SK-N-SH (cell line): ENCODE data around the gene UBL7. TPM values are rescaled to one million over a fixed set of nuclear protein-coding genes. Genes with fewer than 3 reads are reported as not detected.

Experiments used
- CTCF ChIA-PET: fragments of 300-600, 350-600 bp; formaldehyde crosslinking; extraction: SDS; loops from one replicate; lab custom pipeline; 2021; lab: Yijun Ruan, JAX
- POLR2A ChIA-PET: fragments of 350-600 bp; sonication (Branson Sonifier 250); formaldehyde crosslinking; extraction: SDS; loops from one replicate; lab custom pipeline; 2020; ENCODE audit warnings: antibody characterized with exemption, inconsistent platforms; lab: Yijun Ruan, JAX
- DNase-seq: peaks from one replicate; pipeline ENCODE4 v3.0.0; 2012
- H2AFZ ChIP-seq: fragments of 200-600 bp; sonication (generic); 2 replicates; pipeline ENCODE4 v1.8.1; 2016; ENCODE audit warnings: antibody characterized with exemption, mild to moderate bottlenecking, low read depth
- H3F3A ChIP-seq: fragments of 200-600 bp; sonication (generic); replicated peaks from 2 replicates; pipeline ENCODE3; 2016; ENCODE audit warnings: antibody characterized with exemption, mild to moderate bottlenecking; ENCODE audit not compliant: insufficient read depth
- H3K27ac ChIP-seq, 2 experiments: fragments of 200-500 bp in 1 of 2; fragments of 200-600 bp in 1 of 2; sonication (Bioruptor generic) in 1 of 2; sonication (generic), shearing (Covaris generic) in 1 of 2; 2 replicates each; pipeline versions ENCODE4 v1.5.1 to v1.6.1; 2014 to 2016; ENCODE audit warnings: low read depth in 2 of 2, inconsistent platforms in 1 of 2, low read length in 1 of 2, mild to moderate bottlenecking in 1 of 2, mixed read lengths in 1 of 2
- H3K27me3 ChIP-seq: fragments of 200-600 bp; sonication (generic), shearing (Covaris generic); 2 replicates; pipeline ENCODE4 v1.6.1; 2016; ENCODE audit warnings: mixed run types; ENCODE audit not compliant: insufficient read depth
- H3K36me3 ChIP-seq, 2 experiments: fragments of 200-500 bp in 1 of 2; fragments of 200-600 bp in 1 of 2; sonication (Bioruptor generic) in 1 of 2; sonication (generic) in 1 of 2; replicated peaks in 1 of 2; 2 replicates each; pipeline versions ENCODE3 to v1.5.1; 2014 to 2016; ENCODE audit warnings: low read length in 1 of 2, mild to moderate bottlenecking in 1 of 2; ENCODE audit not compliant: insufficient read depth in 2 of 2, control insufficient read depth in 1 of 2
- H3K4me1 ChIP-seq, 2 experiments: fragments of 200-500 bp in 1 of 2; fragments of 200-600 bp in 1 of 2; sonication (Bioruptor generic) in 1 of 2; sonication (generic), shearing (Covaris generic) in 1 of 2; 2 replicates each; pipeline versions ENCODE4 v1.5.1 to v1.6.1; 2014 to 2016; ENCODE audit warnings: low read depth in 1 of 2, low read length in 1 of 2, mixed run types in 1 of 2; ENCODE audit not compliant: insufficient read depth in 2 of 2, control insufficient read depth in 1 of 2
- H3K4me2 ChIP-seq: fragments of 200-600 bp; sonication (generic), shearing (Covaris generic); 2 replicates; pipeline ENCODE4 v1.6.1; 2017; ENCODE audit warnings: mixed run types
- H3K4me3 ChIP-seq, 2 experiments: fragments of 200-500 bp in 1 of 2; fragments of 200-600 bp in 1 of 2; sonication (Bioruptor generic) in 1 of 2; sonication (generic), shearing (Covaris generic) in 1 of 2; 2 replicates each; pipeline versions ENCODE4 v1.5.1 to v1.8.1; 2014 to 2016; ENCODE audit warnings: low read depth in 2 of 2, inconsistent platforms in 1 of 2, low read length in 1 of 2, mild to moderate bottlenecking in 1 of 2, mixed read lengths in 1 of 2, moderate library complexity in 1 of 2
- H3K79me2 ChIP-seq: fragments of 200-600 bp; sonication (generic); 2 replicates; pipeline ENCODE4 v1.8.1; 2017; ENCODE audit warnings: mild to moderate bottlenecking; ENCODE audit not compliant: insufficient read depth
- H3K9ac ChIP-seq: fragments of 200-600 bp; sonication (generic); 2 replicates; pipeline ENCODE4 v1.6.1; 2017; ENCODE audit warnings: mixed run types
- H3K9me2 ChIP-seq: fragments of 200-600 bp; sonication (generic); 2 replicates; pipeline ENCODE4 v1.6.1; 2017; ENCODE audit warnings: mixed run types
- H3K9me3 ChIP-seq: fragments of 200-600 bp; sonication (generic); 2 replicates; pipeline ENCODE4 v1.6.1; 2017; ENCODE audit warnings: mixed run types, mild to moderate bottlenecking, moderate library complexity
- H4K20me1 ChIP-seq: fragments of 200-600 bp; sonication (generic); 2 replicates; pipeline ENCODE4 v1.6.1; 2017; ENCODE audit warnings: mild to moderate bottlenecking, mixed run types; ENCODE audit not compliant: insufficient read depth
- CHD2 ChIP-seq: fragments of 150-350 bp; IDR thresholded peaks from 2 replicates; pipeline ENCODE4 v1.6.1; 2018; ENCODE audit warnings: low read length; ENCODE audit not compliant: partially characterized antibody
- CTCF ChIP-seq: fragments of 200-600 bp; sonication (generic); IDR thresholded peaks from 2 replicates; pipeline ENCODE4 v1.6.1; 2017; ENCODE audit warnings: antibody characterized with exemption, mild to moderate bottlenecking, moderate library complexity
- ELF1 ChIP-seq: IDR thresholded peaks from 2 replicates; pipeline ENCODE4 v1.4.0; 2012
- EP300 ChIP-seq, 2 experiments: IDR thresholded peaks; 2 replicates each; pipeline versions ENCODE4 v1.4.0 to v1.6.1; 2012; ENCODE audit warnings: borderline replicate concordance in 1 of 2, low read depth in 1 of 2, low read length in 1 of 2
- FOSL2 ChIP-seq: IDR thresholded peaks from 2 replicates; pipeline ENCODE4 v1.4.0; 2012; ENCODE audit warnings: low read depth, mild to moderate bottlenecking, moderate library complexity, borderline replicate concordance
- FOXJ3 ChIP-seq: sonication (generic); formaldehyde crosslinking; IDR thresholded peaks from 2 replicates; pipeline ENCODE4 v1.5.1; 2020; ENCODE audit warnings: mild to moderate bottlenecking, missing genetic modification reagents
- FOXM1 ChIP-seq: IDR thresholded peaks from 2 replicates; pipeline ENCODE4 v1.4.0; 2012; ENCODE audit warnings: low read depth, mild to moderate bottlenecking
- GATA2 ChIP-seq: sonication (generic); formaldehyde crosslinking; IDR thresholded peaks from 2 replicates; pipeline ENCODE4 v1.5.0; 2020; ENCODE audit warnings: mild to moderate bottlenecking, missing genetic modification reagents
- IRF3 ChIP-seq: fragments of 150-350 bp; IDR thresholded peaks from 2 replicates; pipeline ENCODE4 v1.6.1; 2016; ENCODE audit warnings: mild to moderate bottlenecking, low read depth, low read length
- JUND ChIP-seq: IDR thresholded peaks from 2 replicates; pipeline ENCODE4 v1.4.0; 2012
- NRF1 ChIP-seq: IDR thresholded peaks from 2 replicates; pipeline ENCODE4 v1.6.1; 2012; ENCODE audit warnings: low read depth, mild to moderate bottlenecking, low read length
- POLR2AphosphoS5 ChIP-seq: IDR thresholded peaks from 2 replicates; pipeline ENCODE4 v1.6.1; 2012; ENCODE audit warnings: low read depth, low read length
- RAD21 ChIP-seq: IDR thresholded peaks from 2 replicates; pipeline ENCODE4 v1.6.1; 2012; ENCODE audit warnings: mild to moderate bottlenecking, low read length
- RCOR1 ChIP-seq: fragments of 150-350 bp; IDR thresholded peaks from 2 replicates; pipeline ENCODE4 v1.6.1; 2017; ENCODE audit warnings: antibody characterized with exemption, low read length
- RFX5 ChIP-seq: IDR thresholded peaks from 2 replicates; pipeline ENCODE4 v1.6.1; 2012; ENCODE audit warnings: mild to moderate bottlenecking, improper control_type of control experiment, low read length
- TAF1 ChIP-seq: IDR thresholded peaks from 2 replicates; pipeline ENCODE4 v1.6.1; 2012; ENCODE audit warnings: low read depth, mild to moderate bottlenecking, low read length, moderate library complexity, borderline replicate concordance
- TCF12 ChIP-seq: IDR thresholded peaks from 2 replicates; pipeline ENCODE4 v1.4.0; 2012
- TEAD4 ChIP-seq: IDR thresholded peaks from 2 replicates; pipeline ENCODE4 v1.4.0; 2012; ENCODE audit warnings: mild to moderate bottlenecking, borderline replicate concordance; ENCODE audit not compliant: insufficient read depth
- USF1 ChIP-seq: IDR thresholded peaks from 2 replicates; pipeline ENCODE4 v1.4.0; 2012; ENCODE audit warnings: low read depth, borderline replicate concordance
- ZBTB33 ChIP-seq: IDR thresholded peaks from 2 replicates; pipeline ENCODE4 v1.4.0; 2012; ENCODE audit warnings: low read depth, borderline replicate concordance
- WGBS: methylation state at CpG from one replicate; pipeline ENCODE4 v1.1.6; 2017; ENCODE audit warnings: low lambda C conversion rate; 5-methylcytosine and 5-hydroxymethylcytosine counted together
- polyA plus RNA-seq, 3 experiments: library from polyadenylated mRNA; depleted of rRNA; stranded (reverse); fragments of >200 nt; gene quantifications; 2 replicates each; pipeline ENCODE4 v1.2.3, GENCODE V29; 2012

The UBL7 gene
- polyA plus RNA-seq, 1 of the 3 experiments (the other 2 are of a cell fraction): 81.1 TPM

GRCh38 chr15:74406517-74406916 is 54.4 kb downstream of the UBL7 start:
- CTCF ChIA-PET: interaction anchor here (1.2 kb wide), 1 partner anchor 32 kb away, joined by 6 read pairs; no protein-coding TSS in a partner anchor
- Histone ChIP-seq H3K9me2 (no peaks in the 10 kb centered on the region), H3K4me2 (peak overlapping the region; percentile 49; the same call in 1 of the 2 replicates), H3K4me3 (no peak overlapping the region), H3K79me2 (no peaks in the 10 kb centered on the region), H3K9ac (peak overlapping the region; percentile 34; the same call in 1 of the 2 replicates), H3K36me3 (no peaks in the 10 kb centered on the region), H3K9me3 (no peaks in the 10 kb centered on the region), H3K27ac (peak overlapping the region in 1 of 2 experiments; percentile 51; a peak in 2 of 4 replicates), H3K27me3 (no peaks in the 10 kb centered on the region), H4K20me1 (no peaks in the 10 kb centered on the region), H2AFZ (peak overlapping the region; percentile 74; the same call in 1 of the 2 replicates), H3K4me1 (peaks cover 0 to 12% of the 10 kb centered on the region in 2 experiments; a peak in 2 of 4 replicates), H3F3A (peaks cover 7% of the 10 kb centered on the region)
- TF ChIP-seq TCF12: no peak
- TF ChIP-seq TEAD4: no peak
- TF ChIP-seq ELF1: no peak
- no peak for TF ChIP-seq USF1
- TF ChIP-seq GATA2: no peak
- TF ChIP-seq FOXJ3 (CRISPR knock-in tag): no peak
- TF ChIP-seq ZBTB33: no peak
- TF ChIP-seq NRF1: no peak
- TF ChIP-seq TAF1: no peak
- TF ChIP-seq JUND: no peak
- no peak for TF ChIP-seq FOXM1
- TF ChIP-seq RAD21: no peak
- TF ChIP-seq IRF3: no peak
- DNase-seq: no peak
- POLR2A ChIA-PET: no interaction called here
- WGBS: 93% methylated on average over 4 of the region's 4 CpGs

- DNase-seq: no peak
- POLR2A ChIA-PET: no interaction called here
- H3K4me1 ChIP-seq: peaks cover 0 to 12% of the 10 kb centered on the region in 2 experiments; a peak in 2 of 4 replicates
Measured at GRCh38 chr15:74405823-74406222, 55.1 kb downstream of the UBL7 start.

More at GRCh38 chr15:74405823-74406222, 55.1 kb downstream of the UBL7 start:
- CTCF ChIA-PET: interaction anchor here (1.2 kb wide), 2 partner anchors 31 to 33 kb away, joined by 4 to 6 read pairs; no protein-coding TSS in a partner anchor
- Histone ChIP-seq H4K20me1 (no peaks in the 10 kb centered on the region), H3K4me2 (no peak overlapping the region), H3K9me2 (no peaks in the 10 kb centered on the region), H3F3A (peaks cover 7% of the 10 kb centered on the region), H2AFZ (no peak overlapping the region), H3K4me3 (no peak overlapping the region), H3K27ac (no peak overlapping the region), H3K9me3 (no peaks in the 10 kb centered on the region), H3K9ac (no peak overlapping the region), H3K27me3 (no peaks in the 10 kb centered on the region), H3K79me2 (no peaks in the 10 kb centered on the region), H3K36me3 (no peaks in the 10 kb centered on the region)
- 86% methylated on average over 5 of the region's 7 CpGs for WGBS
- TF ChIP-seq RFX5 (no peak), JUND (no peak), RAD21 (no peak), POLR2AphosphoS5 (no peak), EP300 (IDR thresholded peaks at IDR 0.05; ENCODE audit: borderline replicate concordance in 1 of 2, low read depth in 1 of 2, low read length in 1 of 2) (no peak), RCOR1 (no peak), CTCF (no peak), FOSL2 (no peak), CHD2 (no peak)
